HG03280 (cell line): ENCODE results near the gene KLHL25.

Experiments used
- ATAC-seq: cut with Tn5 transposase; IDR thresholded peaks from one replicate; pipeline ENCODE4 v1.9.1; 2021; ENCODE audit warnings: mild to moderate bottlenecking, moderate library complexity; ENCODE audit not compliant: unreplicated experiment

Gene KLHL25

GRCh38 chr15:85762039-85762755 lies 32.5 kb downstream of the KLHL25 start:
- no peak for ATAC-seq

GRCh38 chr15:85761635-85762034 lies 33.1 kb downstream of the KLHL25 start:
- no peak for ATAC-seq

DNA sequence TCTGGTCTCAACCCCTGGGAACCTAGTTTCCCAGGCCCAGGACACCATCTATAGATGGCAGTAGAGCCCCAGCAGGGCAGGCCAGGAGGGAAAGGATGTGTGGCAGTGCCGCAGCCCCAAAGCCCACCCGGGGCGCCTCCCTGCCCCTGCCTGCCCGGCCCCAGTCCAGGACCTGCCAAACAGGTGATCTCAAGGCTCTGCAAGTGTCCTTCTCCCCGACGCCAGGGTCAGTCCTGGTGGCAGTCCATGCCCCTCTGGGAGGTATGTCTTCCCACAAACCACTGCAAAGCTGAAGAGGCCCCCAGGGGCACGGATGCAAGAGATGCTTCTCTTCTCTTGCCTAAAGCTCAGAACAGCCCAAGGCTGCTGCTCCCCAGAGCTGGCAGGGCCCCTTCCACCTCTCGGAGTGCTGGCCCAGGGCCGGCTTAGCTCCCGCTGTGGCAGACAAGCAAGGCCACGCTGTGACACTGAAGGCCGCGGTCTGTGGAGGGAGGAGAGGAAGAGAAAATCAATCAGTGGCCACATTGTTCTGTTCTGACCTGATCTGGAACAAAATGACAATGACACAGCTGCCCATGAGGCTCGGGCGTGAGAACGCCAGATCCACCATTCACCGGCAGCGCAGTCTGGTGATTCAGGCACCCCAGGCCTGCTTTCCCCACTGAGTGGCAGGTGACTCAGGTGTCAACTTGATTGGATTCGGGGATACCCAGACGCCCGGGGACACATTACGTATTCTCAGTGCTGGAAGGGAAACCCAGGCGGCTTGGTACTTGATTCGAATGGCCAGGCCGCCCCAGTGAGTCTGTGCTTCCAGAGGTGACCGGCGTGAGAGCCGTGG lies 34.0 kb downstream of the KLHL25 start:
- ATAC-seq: no peak

GRCh38 chr15:85760049-85760448 lies 34.7 kb downstream of the KLHL25 start:
- ATAC-seq: no peak

DNA sequence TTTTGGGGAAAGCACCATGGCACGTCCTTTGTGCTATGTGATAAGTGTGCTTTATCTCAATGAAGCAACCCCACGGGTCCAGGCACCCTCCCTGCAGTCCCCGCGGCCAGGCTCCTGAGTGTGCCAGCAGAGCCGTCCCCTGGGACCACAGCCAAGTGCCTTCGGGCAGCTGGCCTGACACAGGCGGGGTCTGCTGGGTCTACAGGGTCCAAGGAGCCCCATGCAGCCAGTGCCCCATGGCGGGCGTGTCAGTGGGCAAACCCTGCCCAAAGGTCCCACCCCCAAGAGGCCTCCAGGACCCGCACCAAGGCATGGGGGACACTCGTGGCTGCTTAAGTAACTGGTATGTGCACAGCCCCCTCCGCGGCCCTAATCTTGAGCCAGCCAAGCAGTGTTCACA lies 35.3 kb downstream of the KLHL25 start:
- no peak for ATAC-seq

DNA sequence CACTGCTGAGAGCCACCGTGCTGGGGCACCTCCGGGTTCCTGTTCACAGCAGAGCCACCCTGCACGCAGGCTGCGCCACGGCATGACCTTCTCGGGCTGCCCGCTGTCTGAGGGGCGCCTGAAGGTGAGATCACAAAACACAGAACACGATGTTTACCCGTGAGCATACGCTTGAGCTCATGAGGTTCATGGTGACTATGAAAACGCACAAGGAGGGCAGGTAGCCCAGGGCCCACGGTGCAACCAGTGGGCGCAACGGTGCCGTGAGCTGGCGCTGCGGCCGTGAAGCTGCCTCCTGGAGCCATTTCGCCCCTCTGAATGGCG lies 36.1 kb downstream of the KLHL25 start:
- no peak for ATAC-seq

GRCh38 chr15:85757939-85758654 lies 36.6 kb downstream of the KLHL25 start:
- no peak for ATAC-seq

DNA sequence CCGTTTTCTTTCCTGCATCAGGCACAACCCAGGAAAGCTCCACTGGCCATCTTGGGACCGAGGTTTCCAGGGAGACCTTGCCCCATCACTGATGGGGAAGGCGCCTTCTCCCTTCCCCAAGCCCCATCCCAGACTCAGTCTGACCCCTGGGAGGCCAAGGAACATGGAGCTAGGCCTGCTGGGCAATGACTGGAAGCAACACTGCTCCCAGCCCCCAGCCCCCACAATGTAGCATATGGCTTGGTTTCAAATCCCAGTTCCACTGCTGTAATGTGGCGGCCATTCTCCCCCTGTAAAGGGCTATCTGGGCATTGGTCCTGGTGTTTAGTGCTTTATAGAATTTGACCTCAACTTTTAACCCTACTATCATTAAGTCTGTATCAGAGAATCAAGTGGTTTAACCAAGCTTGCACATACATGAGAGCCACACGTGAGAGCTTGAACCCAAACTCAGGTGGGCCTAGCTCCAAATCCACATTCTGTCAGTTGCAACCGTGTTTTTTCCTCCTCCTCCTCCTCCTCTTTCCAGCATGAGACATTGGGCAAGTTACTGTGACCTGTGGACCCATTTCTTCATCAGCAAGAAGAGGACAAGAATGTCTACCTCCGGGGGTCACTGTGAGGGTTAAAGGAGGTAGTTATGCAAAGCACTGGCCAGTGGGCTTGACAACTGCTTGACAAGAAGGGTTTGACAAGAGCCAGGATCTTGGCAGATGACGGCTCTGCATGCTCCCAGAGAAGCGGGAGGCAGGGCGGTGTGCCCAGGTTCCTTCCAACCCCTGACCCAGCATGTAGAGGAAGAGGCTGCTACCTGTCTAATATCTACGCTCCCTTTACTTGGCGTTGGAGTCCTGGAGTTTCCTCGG lies 37.4 kb downstream of the KLHL25 start:
- no peak for ATAC-seq

GRCh38 chr15:85756411-85757072 lies 38.2 kb downstream of the KLHL25 start:
- ATAC-seq: no peak

GRCh38 chr15:85755942-85756341 lies 38.8 kb downstream of the KLHL25 start:
- no peak for ATAC-seq

GRCh38 chr15:85755471-85755870 lies 39.3 kb downstream of the KLHL25 start:
- no peak for ATAC-seq

DNA sequence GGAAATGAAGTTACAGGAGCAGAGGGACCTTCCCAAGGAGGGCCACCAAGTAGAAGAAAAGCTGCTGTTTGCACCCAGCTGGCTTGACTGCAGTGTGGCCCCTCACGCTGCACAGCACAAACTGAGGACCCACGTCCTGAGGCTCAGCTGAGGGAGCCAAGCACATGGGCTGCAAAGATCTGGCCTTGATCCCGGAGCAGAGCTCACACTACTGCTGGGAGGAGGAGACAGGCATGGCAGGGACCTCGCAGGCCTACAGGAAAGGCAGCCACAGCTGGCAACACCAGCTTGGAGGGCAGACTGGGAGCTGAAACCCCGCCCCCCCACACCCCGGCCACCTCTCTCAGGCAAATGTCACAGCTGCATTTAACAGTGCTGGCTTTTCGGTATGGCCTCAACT lies 39.7 kb downstream of the KLHL25 start:
- ATAC-seq: no peak

GRCh38 chr15:85753791-85754452 lies 40.8 kb downstream of the KLHL25 start:
- no peak for ATAC-seq

DNA sequence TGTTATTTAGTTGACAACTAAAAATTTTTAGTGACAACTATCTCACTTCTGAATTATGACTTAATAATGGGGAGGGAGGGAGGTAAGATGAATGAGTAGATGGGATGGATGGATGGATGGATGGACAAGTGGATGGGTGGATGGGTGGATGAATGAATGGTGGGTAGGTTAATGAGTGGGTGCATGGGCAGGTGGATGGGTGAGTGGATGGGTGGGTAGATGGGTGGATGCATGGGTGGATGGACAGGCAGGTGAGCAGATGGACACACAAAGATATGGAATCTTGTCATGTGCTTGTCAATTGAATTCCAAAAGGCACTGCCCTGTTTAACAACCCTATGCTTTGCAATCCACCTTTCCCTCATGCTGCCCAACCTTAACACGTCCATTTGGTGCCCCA lies 41.5 kb downstream of the KLHL25 start:
- no peak for ATAC-seq

DNA sequence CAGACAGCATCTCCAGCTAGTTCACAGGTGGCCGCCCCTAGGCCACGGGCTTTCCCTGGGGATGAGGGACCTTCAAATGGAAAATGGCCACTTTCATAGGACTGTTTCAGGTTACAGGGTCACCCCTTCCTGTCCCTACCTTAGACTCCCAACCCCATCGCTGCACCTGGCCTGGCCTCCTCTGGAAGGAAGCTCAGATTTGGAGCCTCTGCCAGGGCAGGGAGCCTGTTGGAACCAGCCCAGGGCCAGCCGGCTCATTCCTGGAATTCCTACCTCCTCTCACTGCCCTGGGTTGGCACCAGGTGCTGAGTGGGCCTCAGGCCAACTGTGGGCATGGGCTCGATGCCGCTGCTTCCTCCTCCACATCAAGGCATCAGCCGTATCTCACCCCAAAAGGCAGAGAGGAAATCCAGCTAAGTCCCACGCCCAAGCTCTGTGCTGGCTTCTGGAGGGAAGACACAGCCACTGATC lies 42.2 kb downstream of the KLHL25 start:
- ATAC-seq: no peak

DNA sequence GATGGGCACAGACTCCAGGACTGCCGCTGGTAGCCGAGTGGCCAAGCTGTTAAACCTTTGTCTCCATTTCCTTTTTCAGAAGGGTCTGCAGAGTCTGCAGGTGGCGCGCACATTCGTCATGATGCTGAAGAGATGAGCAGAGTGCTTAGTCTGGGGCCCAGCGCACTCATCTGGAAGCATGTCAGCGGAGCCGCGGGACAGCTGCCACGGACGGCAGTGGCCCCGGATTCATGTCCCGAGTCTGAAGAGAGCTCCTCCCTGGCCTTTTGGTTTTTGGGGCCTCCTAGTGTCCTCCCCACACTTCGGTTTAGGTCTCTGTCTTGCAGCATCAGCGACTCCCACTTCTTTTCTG lies 42.6 kb downstream of the KLHL25 start:
- no peak for ATAC-seq

GRCh38 chr15:85751291-85752123 lies 43.2 kb downstream of the KLHL25 start:
- no peak for ATAC-seq

DNA sequence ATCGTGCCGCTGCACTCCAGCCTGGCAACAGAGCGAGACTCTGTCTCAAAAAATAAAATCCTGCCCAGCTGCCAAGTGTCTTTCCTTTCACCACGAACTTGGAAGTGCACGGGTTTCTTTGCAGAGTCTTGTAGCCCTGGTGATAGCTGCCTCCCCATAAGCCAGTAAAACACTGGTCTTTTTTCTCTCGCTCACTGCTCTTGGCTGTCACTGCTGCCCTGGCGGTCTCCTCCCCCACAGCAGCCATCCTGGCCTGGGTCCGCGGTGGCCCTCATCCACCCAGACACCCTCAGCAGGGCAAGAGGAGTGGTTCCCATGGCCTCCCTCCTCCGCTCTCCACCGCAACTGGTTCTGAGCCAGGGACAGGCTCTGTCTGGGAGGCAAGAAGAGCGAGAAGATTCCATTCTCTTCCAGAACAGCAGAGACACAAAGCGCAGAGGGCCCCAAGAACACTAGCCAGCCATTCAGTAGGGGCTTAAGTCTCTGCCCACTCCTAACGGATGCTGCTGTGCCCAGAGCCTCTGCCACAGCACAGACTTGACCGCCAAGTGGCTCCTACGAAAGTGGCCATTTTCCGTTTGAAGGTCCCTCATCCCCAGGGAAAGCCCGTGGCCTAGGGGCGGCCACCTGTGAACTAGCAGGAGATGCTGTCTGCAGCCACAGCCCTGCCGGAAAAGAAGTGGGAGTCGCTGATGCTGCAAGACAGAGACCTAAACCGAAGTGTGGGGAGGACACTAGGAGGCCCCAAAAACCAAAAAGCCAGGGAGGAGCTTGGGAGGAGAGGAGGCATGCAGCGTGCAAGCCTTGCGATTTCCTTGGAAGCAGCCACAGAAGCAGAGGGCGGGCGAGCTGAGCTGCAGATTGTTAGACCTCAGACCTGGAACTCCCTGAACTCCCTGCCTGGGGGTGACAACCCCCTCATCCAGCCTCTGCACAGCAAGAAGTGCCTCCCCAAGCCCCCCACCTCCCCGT lies 44.1 kb downstream of the KLHL25 start:
- ATAC-seq: no peak
